H1 (cell line): ENCODE results near the gene KCNT1. TPM values are rescaled to one million over a fixed set of nuclear protein-coding genes. Genes with fewer than 3 reads are reported as not detected.

Experiments
- BCL11A ChIP-seq, 2 experiments: IDR thresholded peaks; one replicate each; pipeline ENCODE4 v1.6.1; 2011; ENCODE audit warnings: low read depth in 2 of 2, low read length in 2 of 2, mild to moderate bottlenecking in 2 of 2
- CREB1 ChIP-seq: IDR thresholded peaks from 2 replicates; pipeline ENCODE4 v1.6.1; 2012; ENCODE audit warnings: inconsistent platforms
- POLR2A ChIP-seq, 2 experiments: IDR thresholded peaks; 1 replicate in 1 of 2; 2 replicates in 1 of 2; pipeline ENCODE4 v1.6.1; 2011; ENCODE audit warnings: low read depth in 2 of 2, low read length in 2 of 2, mild to moderate bottlenecking in 2 of 2; ENCODE audit errors: control extremely low read depth in 1 of 2
- SP4 ChIP-seq: IDR thresholded peaks from 2 replicates; pipeline ENCODE4 v1.6.1; 2012; ENCODE audit warnings: low read length, inconsistent platforms
- TAF1 ChIP-seq: IDR thresholded peaks from 2 replicates; pipeline ENCODE4 v1.6.1; 2011; ENCODE audit warnings: mild to moderate bottlenecking, low read depth, low read length
- polyA plus RNA-seq, 7 experiments: library from polyadenylated mRNA; depleted of rRNA in 3 of 7; stranded (reverse) in 5 of 7; unstranded in 2 of 7; fragments of >200 nt in 5 of 7; fragments of 200-250 nt in 2 of 7; gene quantifications; 1 replicate in 5 of 7; 2 replicates in 1 of 7; 4 replicates in 1 of 7; pipeline versions ENCODE4 v1.2.1 to v1.2.3, GENCODE V29; 2011 to 2013; ENCODE audit warnings: missing spikeins in 2 of 7, mixed read lengths in 2 of 7
- total RNA-seq: library from RNA; stranded (reverse); fragmentation: NEBNext Ultra II Directional; extraction: Animal tissue kit (Norgen Biotek cat#: 25700); gene quantifications from 2 replicates; pipeline ENCODE4 v1.2.1, GENCODE V29; 2021

KCNT1 gene
- total and polyA plus RNA-seq, 2 of the 8 experiments (the other 6 are each of a cell fraction or from before 2014, with no cell fraction given) = 0.13 to 0.20 TPM

GRCh38 chr9:135805422-135806022, 103.5 kb downstream of the KCNT1 start (continued):
- TF ChIP-seq TAF1 = no peak
- no peak for TF ChIP-seq SP4
- no peak for TF ChIP-seq CREB1
- TF ChIP-seq BCL11A (IDR thresholded peaks at IDR 0.05; ENCODE audit: low read depth in 2 of 2, low read length in 2 of 2) = no peak
- TF ChIP-seq POLR2A (IDR thresholded peaks at IDR 0.05; ENCODE audit: control extremely low read depth in 1 of 2, low read depth in 2 of 2, low read length in 2 of 2) = no peak
